ENCODE results near the gene PTMS. TPM values are rescaled to one million over a fixed set of nuclear protein-coding genes. Genes with fewer than 3 reads are reported as not detected.

Gene PTMS
- polyA plus RNA-seq, 4 donors = 34.0 to 204 (median 122) TPM

- Histone ChIP-seq H3K36me3 (ENCODE audit: control insufficient read depth in 3 of 3, insufficient read depth in 2 of 3, low read depth in 1 of 3, low read length in 3 of 3) (no peaks in the 10 kb centered on the region), H3K27me3 (ENCODE audit: control insufficient read depth in 3 of 3, insufficient read depth in 3 of 3, low read length in 3 of 3) (no peaks in the 10 kb centered on the region), H3K4me1 (ENCODE audit: control insufficient read depth in 3 of 3, insufficient read depth in 2 of 3, low read depth in 1 of 3, low read length in 2 of 3) (no peaks in the 10 kb centered on the region), H3K27ac (ENCODE audit: low read depth in 1 of 3, low read length in 2 of 3) (peak overlapping the region in 2 of 3 donors; percentile 2 to 39), H3K4me3 (ENCODE audit: low read depth in 1 of 3, low read length in 3 of 3) (no peak overlapping the region), H3K9me3 (ENCODE audit: control insufficient read depth in 2 of 2, insufficient read depth in 1 of 2, low read depth in 1 of 2, low read length in 1 of 2) (no peaks in the 10 kb centered on the region)
- FAIRE-seq (no peak), DNase-seq (no peak)
- WGBS, 3 donors = 73 to 79% (median 79%) methylated on average over 12 of the region's 12 CpGs
Measured at GRCh38 chr12:6790496-6791150, 24.5 kb downstream of the PTMS start.

DNA sequence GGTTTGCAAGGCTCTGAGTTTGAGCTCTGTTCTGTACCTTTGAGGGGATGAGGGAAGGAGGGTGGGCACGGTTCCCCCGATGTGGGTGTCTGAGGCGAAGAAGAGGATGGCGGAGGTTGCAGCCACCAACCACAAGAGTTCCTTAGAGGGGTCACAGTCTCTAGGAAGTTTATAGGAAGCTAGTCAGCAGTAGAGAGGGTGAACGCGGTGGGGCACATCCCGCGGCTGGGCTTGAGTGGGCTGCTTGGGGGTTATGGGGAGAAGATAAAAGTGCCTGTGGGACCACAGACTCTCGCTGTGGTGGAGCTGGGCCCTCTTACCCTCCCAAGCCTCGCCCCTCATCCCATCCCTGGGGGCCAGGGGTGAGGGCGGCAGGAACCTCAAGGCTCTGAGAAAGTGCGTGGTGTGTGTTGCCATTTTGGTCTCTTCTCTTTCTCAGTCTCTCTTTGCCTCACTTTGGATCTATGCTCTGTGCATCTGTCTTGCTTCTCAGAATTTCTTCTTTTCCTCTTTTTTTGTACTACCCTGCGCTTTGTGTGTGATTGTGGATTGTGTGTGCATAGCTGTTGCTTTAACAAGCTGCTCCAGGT lies 25.9 kb downstream of the PTMS start:
- Histone ChIP-seq H3K27me3 (ENCODE audit: control insufficient read depth in 3 of 3, insufficient read depth in 3 of 3, low read length in 3 of 3) (no peaks in the 10 kb centered on the region), H3K27ac (ENCODE audit: low read depth in 1 of 3, low read length in 2 of 3) (peak overlapping the region in 2 of 3 donors; percentile 66 to 80), H3K36me3 (ENCODE audit: control insufficient read depth in 3 of 3, insufficient read depth in 2 of 3, low read depth in 1 of 3, low read length in 3 of 3) (no peaks in the 10 kb centered on the region), H3K4me3 (ENCODE audit: low read depth in 1 of 3, low read length in 3 of 3) (no peak overlapping the region), H3K4me1 (ENCODE audit: control insufficient read depth in 3 of 3, insufficient read depth in 2 of 3, low read depth in 1 of 3, low read length in 2 of 3) (no peaks in the 10 kb centered on the region), H3K9me3 (ENCODE audit: control insufficient read depth in 2 of 2, insufficient read depth in 1 of 2, low read depth in 1 of 2, low read length in 1 of 2) (no peaks in the 10 kb centered on the region)
- WGBS, 3 donors = 60 to 76% (median 63%) methylated on average over 13 of the region's 13 CpGs
- no peak for DNase-seq
- no peak for FAIRE-seq

- H3K27me3 ChIP-seq (ENCODE audit: control insufficient read depth in 3 of 3, insufficient read depth in 3 of 3, low read length in 3 of 3) = no peaks in the 10 kb centered on the region
- no peaks in the 10 kb centered on the region for H3K4me1 ChIP-seq (ENCODE audit: control insufficient read depth in 3 of 3, insufficient read depth in 2 of 3, low read depth in 1 of 3, low read length in 2 of 3)
- H3K4me3 ChIP-seq (ENCODE audit: low read depth in 1 of 3, low read length in 3 of 3) = peak overlapping the region in 1 of 3 donors; percentile 9
- no peaks in the 10 kb centered on the region for H3K9me3 ChIP-seq (ENCODE audit: control insufficient read depth in 2 of 2, insufficient read depth in 1 of 2, low read depth in 1 of 2, low read length in 1 of 2)
- 32 to 40% (median 38%) methylated on average over 12 of the region's 12 CpGs for WGBS, 3 donors
- peak overlapping the region in 2 of 3 donors; percentile 66 to 80 for H3K27ac ChIP-seq (ENCODE audit: low read depth in 1 of 3, low read length in 2 of 3)
- no peaks in the 10 kb centered on the region for H3K36me3 ChIP-seq (ENCODE audit: control insufficient read depth in 3 of 3, insufficient read depth in 2 of 3, low read depth in 1 of 3, low read length in 3 of 3)
- DNase-seq (no peak), FAIRE-seq (no peak)
Measured at GRCh38 chr12:6792522-6793201, 26.5 kb downstream of the PTMS start.

DNA sequence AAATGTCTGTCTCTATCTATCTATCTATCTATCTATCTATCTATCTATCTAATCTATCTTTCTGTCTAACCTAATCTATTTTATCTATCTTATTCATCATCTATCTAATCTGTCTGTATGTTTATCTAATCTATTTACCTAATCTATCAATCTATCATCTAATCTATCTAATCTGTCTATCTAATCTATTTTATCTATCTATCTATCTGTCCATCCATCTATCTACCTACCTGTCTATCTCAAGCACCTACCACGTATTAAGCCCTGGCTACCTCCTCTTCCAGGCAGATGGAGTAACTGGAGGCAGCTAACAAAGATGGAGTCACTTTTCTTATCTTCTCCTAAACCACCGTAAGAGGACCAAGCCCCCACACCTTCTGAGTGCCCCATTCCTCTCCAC lies 28.9 kb downstream of the PTMS start:
- Histone ChIP-seq H3K27ac (ENCODE audit: low read depth in 1 of 3, low read length in 2 of 3) (no peak overlapping the region), H3K9me3 (ENCODE audit: control insufficient read depth in 2 of 2, insufficient read depth in 1 of 2, low read depth in 1 of 2, low read length in 1 of 2) (no peaks in the 10 kb centered on the region), H3K36me3 (ENCODE audit: control insufficient read depth in 3 of 3, insufficient read depth in 2 of 3, low read depth in 1 of 3, low read length in 3 of 3) (no peaks in the 10 kb centered on the region), H3K27me3 (ENCODE audit: control insufficient read depth in 3 of 3, insufficient read depth in 3 of 3, low read length in 3 of 3) (no peaks in the 10 kb centered on the region), H3K4me3 (ENCODE audit: low read depth in 1 of 3, low read length in 3 of 3) (no peak overlapping the region), H3K4me1 (ENCODE audit: control insufficient read depth in 3 of 3, insufficient read depth in 2 of 3, low read depth in 1 of 3, low read length in 2 of 3) (no peaks in the 10 kb centered on the region)
- DNase-seq = no peak
- WGBS, 3 donors = 34 to 77% (median 60%) methylated on average over 2 of the region's 2 CpGs
- FAIRE-seq = no peak

- no peaks in the 10 kb centered on the region for H3K9me3 ChIP-seq (ENCODE audit: control insufficient read depth in 2 of 2, insufficient read depth in 1 of 2, low read depth in 1 of 2, low read length in 1 of 2)
- no peak overlapping the region for H3K27ac ChIP-seq (ENCODE audit: low read depth in 1 of 3, low read length in 2 of 3)
- no peak overlapping the region for H3K4me3 ChIP-seq (ENCODE audit: low read depth in 1 of 3, low read length in 3 of 3)
- 79 to 91% (median 84%) methylated on average over 4 of the region's 4 CpGs for WGBS, 3 donors
- H3K36me3 ChIP-seq (ENCODE audit: control insufficient read depth in 3 of 3, insufficient read depth in 2 of 3, low read depth in 1 of 3, low read length in 3 of 3) = no peaks in the 10 kb centered on the region
- no peaks in the 10 kb centered on the region for H3K27me3 ChIP-seq (ENCODE audit: control insufficient read depth in 3 of 3, insufficient read depth in 3 of 3, low read length in 3 of 3)
- no peak for FAIRE-seq
- DNase-seq = no peak
- no peaks in the 10 kb centered on the region for H3K4me1 ChIP-seq (ENCODE audit: control insufficient read depth in 3 of 3, insufficient read depth in 2 of 3, low read depth in 1 of 3, low read length in 2 of 3)
Measured at GRCh38 chr12:6796576-6796975, 30.4 kb downstream of the PTMS start.

DNA sequence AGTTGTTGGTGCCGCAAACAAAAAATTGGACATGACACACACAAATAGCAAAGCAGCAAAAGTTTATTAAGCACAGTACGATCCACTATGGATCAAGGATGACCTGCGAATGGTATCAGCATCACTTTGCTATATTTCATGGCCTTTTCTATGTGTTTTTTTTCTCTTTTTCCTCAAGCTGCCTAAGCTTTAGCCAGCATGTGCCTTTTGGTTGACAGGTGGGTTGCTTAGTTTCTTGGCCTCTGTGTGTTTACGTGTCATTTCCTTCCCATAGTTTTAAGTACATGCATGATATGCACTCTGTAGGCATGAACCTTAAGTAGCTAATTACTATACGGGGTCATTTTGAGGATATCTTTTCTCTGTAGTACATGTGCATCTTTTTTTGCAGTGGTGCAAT lies 33.0 kb downstream of the PTMS start:
- Histone ChIP-seq H3K36me3 (ENCODE audit: control insufficient read depth in 3 of 3, insufficient read depth in 2 of 3, low read depth in 1 of 3, low read length in 3 of 3) (no peaks in the 10 kb centered on the region), H3K4me1 (ENCODE audit: control insufficient read depth in 3 of 3, insufficient read depth in 2 of 3, low read depth in 1 of 3, low read length in 2 of 3) (no peaks in the 10 kb centered on the region), H3K27me3 (ENCODE audit: control insufficient read depth in 3 of 3, insufficient read depth in 3 of 3, low read length in 3 of 3) (no peaks in the 10 kb centered on the region), H3K9me3 (ENCODE audit: control insufficient read depth in 2 of 2, insufficient read depth in 1 of 2, low read depth in 1 of 2, low read length in 1 of 2) (no peaks in the 10 kb centered on the region), H3K4me3 (ENCODE audit: low read depth in 1 of 3, low read length in 3 of 3) (no peak overlapping the region), H3K27ac (ENCODE audit: low read depth in 1 of 3, low read length in 2 of 3) (no peak overlapping the region)
- no peak for DNase-seq
- 87 to 92% (median 89%) methylated on average over 5 of the region's 5 CpGs for WGBS, 3 donors
- no peak for FAIRE-seq

DNA sequence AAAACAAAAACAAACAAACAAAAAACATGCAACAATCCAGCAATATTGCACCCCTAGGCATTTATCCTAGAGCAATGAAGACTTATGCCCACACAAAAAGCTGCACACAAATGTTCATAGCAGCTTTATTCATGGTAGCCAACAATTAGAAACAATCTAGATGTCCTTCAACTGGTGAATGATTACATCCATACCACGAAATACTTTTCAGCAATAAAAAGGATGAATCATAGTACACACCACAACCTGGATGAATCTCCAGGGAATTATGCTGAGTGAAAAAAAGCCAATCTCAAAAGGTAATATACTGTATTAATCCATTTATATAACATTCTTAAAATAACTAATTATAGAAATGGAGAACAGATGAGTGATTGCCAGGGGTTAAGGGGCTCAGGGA lies 41.0 kb downstream of the PTMS start:
- WGBS, 3 donors = 15 to 57% (median 28%) methylated on average over 1 of the region's 1 CpG
- H3K27me3 ChIP-seq (ENCODE audit: control insufficient read depth in 3 of 3, insufficient read depth in 3 of 3, low read length in 3 of 3) = peaks cover 0 to 4% (median 0%) of the 10 kb centered on the region in 3 donors
- DNase-seq (peak in 1 of 2 donors; percentile 37), FAIRE-seq (no peak)
- peaks cover 0 to 2% of the 10 kb centered on the region in 2 donors for H3K9me3 ChIP-seq (ENCODE audit: control insufficient read depth in 2 of 2, insufficient read depth in 1 of 2, low read depth in 1 of 2, low read length in 1 of 2)
- H3K36me3 ChIP-seq (ENCODE audit: control insufficient read depth in 3 of 3, insufficient read depth in 2 of 3, low read depth in 1 of 3, low read length in 3 of 3) = no peaks in the 10 kb centered on the region
- H3K27ac ChIP-seq (ENCODE audit: low read depth in 1 of 3, low read length in 2 of 3) = no peak overlapping the region
- H3K4me3 ChIP-seq (ENCODE audit: low read depth in 1 of 3, low read length in 3 of 3) = no peak overlapping the region
- H3K4me1 ChIP-seq (ENCODE audit: control insufficient read depth in 3 of 3, insufficient read depth in 2 of 3, low read depth in 1 of 3, low read length in 2 of 3) = no peaks in the 10 kb centered on the region

- no peak for FAIRE-seq
- H3K4me3 ChIP-seq (ENCODE audit: low read depth in 1 of 3, low read length in 3 of 3) = no peak overlapping the region
- peaks cover 0 to 2% of the 10 kb centered on the region in 2 donors for H3K9me3 ChIP-seq (ENCODE audit: control insufficient read depth in 2 of 2, insufficient read depth in 1 of 2, low read depth in 1 of 2, low read length in 1 of 2)
- 80 to 86% (median 81%) methylated on average over 10 of the region's 10 CpGs for WGBS, 3 donors
- H3K27me3 ChIP-seq (ENCODE audit: control insufficient read depth in 3 of 3, insufficient read depth in 3 of 3, low read length in 3 of 3) = peaks cover 0 to 4% (median 0%) of the 10 kb centered on the region in 3 donors
- H3K36me3 ChIP-seq (ENCODE audit: control insufficient read depth in 3 of 3, insufficient read depth in 2 of 3, low read depth in 1 of 3, low read length in 3 of 3) = no peaks in the 10 kb centered on the region
- H3K4me1 ChIP-seq (ENCODE audit: control insufficient read depth in 3 of 3, insufficient read depth in 2 of 3, low read depth in 1 of 3, low read length in 2 of 3) = no peaks in the 10 kb centered on the region
- H3K27ac ChIP-seq (ENCODE audit: low read depth in 1 of 3, low read length in 2 of 3) = no peak overlapping the region
- no peak for DNase-seq
Measured at GRCh38 chr12:6809056-6809455, 42.9 kb downstream of the PTMS start.

Data from small intestine (tissue), 7 donors.